T-helper 2 cell treated with Interferon-gamma antibody and Interleukin-4, amounts not matched to agents 5 μg/mL and 100 μg/mL, for 36 hours (primary cell): ENCODE measurements around the gene CCL20.

Experiments used
- DNase-seq: peaks from one replicate; pipeline ENCODE4 v3.0.0; 2021; ENCODE audit warnings: low spot score
- H3K27ac Mint-ChIP-seq: one replicate; pipeline ENCODE4 v1.8.0; 2021; ENCODE audit warnings: mild to moderate bottlenecking, mixed read lengths
- H3K27me3 Mint-ChIP-seq: one replicate; pipeline ENCODE4 v1.8.0; 2021; ENCODE audit warnings: low read depth, mixed read lengths
- H3K36me3 Mint-ChIP-seq: one replicate; pipeline ENCODE4 v1.8.0; 2021; ENCODE audit warnings: low read depth, mixed read lengths
- H3K4me1 Mint-ChIP-seq: one replicate; pipeline ENCODE4 v1.8.0; 2021; ENCODE audit warnings: low read depth, mixed read lengths
- H3K4me3 Mint-ChIP-seq: one replicate; pipeline ENCODE4 v1.8.0; 2022; ENCODE audit warnings: mild to moderate bottlenecking, moderate library complexity, mixed read lengths
- H3K9me3 Mint-ChIP-seq: one replicate; pipeline ENCODE4 v1.8.0; 2021; ENCODE audit warnings: mixed read lengths

Gene CCL20

GRCh38 chr2:227816507-227817294 lies 3.1 kb downstream of the CCL20 start:
- Mint-ChIP-seq H3K4me3 (no peak overlapping the region), H3K4me1 (peaks cover 6% of the 10 kb centered on the region), H3K9me3 (no peaks in the 10 kb centered on the region), H3K27ac (no peak overlapping the region), H3K27me3 (no peaks in the 10 kb centered on the region), H3K36me3 (no peaks in the 10 kb centered on the region)
- DNase-seq, result no peak

GRCh38 chr2:227817336-227817735 lies 3.7 kb downstream of the CCL20 start:
- Mint-ChIP-seq H3K4me3 (no peak overlapping the region), H3K27ac (no peak overlapping the region), H3K36me3 (no peaks in the 10 kb centered on the region), H3K9me3 (no peaks in the 10 kb centered on the region), H3K4me1 (peaks cover 6% of the 10 kb centered on the region), H3K27me3 (no peaks in the 10 kb centered on the region)
- no peak for DNase-seq

GRCh38 chr2:227817850-227818674 lies 4.4 kb downstream of the CCL20 start:
- Mint-ChIP-seq H3K27ac (no peak overlapping the region), H3K4me1 (peaks cover 6% of the 10 kb centered on the region), H3K9me3 (no peaks in the 10 kb centered on the region), H3K36me3 (no peaks in the 10 kb centered on the region), H3K4me3 (no peak overlapping the region), H3K27me3 (no peaks in the 10 kb centered on the region)
- peak; percentile 69 for DNase-seq

DNA sequence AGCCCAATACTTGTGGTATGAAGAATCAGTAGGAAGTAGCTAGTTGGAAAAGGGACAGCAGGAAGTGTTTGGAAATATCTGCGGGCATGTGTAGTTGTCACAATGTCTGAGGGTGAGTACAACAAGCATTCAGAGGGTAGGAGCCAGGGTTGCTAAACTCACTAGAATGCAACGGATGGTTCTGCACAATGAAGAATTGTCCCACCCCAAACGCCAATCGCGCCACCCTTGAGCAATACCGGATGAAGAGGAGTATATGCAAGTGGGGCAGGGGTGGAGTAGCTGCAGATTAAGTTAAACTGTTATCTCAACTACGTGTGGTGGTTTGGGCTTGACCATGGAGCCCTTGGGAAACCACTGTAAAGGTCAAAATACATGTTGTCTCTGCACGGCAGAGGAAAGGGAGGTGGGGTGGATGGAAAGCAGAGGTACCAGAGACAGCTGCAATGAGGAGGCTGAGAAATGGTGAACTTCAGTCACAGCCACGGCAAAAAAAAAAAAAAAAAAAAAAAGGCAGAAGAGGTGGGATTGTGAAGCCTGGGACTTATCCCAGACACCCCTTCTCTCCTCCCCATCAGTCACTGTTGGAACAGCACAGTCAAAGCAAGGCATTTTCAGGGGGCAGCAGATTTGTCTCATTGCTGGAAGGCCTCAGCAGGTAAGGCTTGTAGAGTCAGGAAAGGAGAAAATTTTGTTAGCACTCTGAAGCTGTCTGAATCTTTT lies 5.2 kb downstream of the CCL20 start:
- H3K27me3 Mint-ChIP-seq, result no peaks in the 10 kb centered on the region
- H3K4me3 Mint-ChIP-seq, result no peak overlapping the region
- H3K27ac Mint-ChIP-seq, result no peak overlapping the region
- H3K9me3 Mint-ChIP-seq, result no peaks in the 10 kb centered on the region
- no peak for DNase-seq
- H3K36me3 Mint-ChIP-seq, result no peaks in the 10 kb centered on the region
- peaks cover 6% of the 10 kb centered on the region for H3K4me1 Mint-ChIP-seq

DNA sequence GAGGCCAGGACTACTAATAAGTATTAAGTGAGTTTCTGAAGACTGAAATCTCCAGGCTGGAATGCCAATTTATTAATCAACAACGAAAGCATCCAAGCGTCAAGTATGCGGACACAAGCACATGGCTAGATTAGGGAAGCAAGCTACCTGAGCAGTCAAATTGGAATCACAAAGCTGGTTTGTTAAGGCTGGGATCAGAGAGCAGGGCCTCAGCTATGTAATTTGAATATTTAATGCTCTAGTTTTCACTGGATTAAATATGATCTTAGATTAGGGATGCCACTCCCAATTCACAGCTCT lies 5.7 kb downstream of the CCL20 start:
- Mint-ChIP-seq H3K27me3 (no peaks in the 10 kb centered on the region), H3K36me3 (no peaks in the 10 kb centered on the region), H3K4me3 (no peak overlapping the region), H3K4me1 (peaks cover 6% of the 10 kb centered on the region), H3K27ac (no peak overlapping the region), H3K9me3 (no peaks in the 10 kb centered on the region)
- no peak for DNase-seq

GRCh38 chr2:227821043-227821942 lies 7.7 kb downstream of the CCL20 start:
- Mint-ChIP-seq H3K36me3 (no peaks in the 10 kb centered on the region), H3K27ac (no peak overlapping the region), H3K27me3 (no peaks in the 10 kb centered on the region), H3K9me3 (no peaks in the 10 kb centered on the region), H3K4me3 (no peak overlapping the region), H3K4me1 (peaks cover 6% of the 10 kb centered on the region)
- no peak for DNase-seq

GRCh38 chr2:227822416-227823003 lies 8.9 kb downstream of the CCL20 start:
- Mint-ChIP-seq H3K36me3 (no peaks in the 10 kb centered on the region), H3K4me1 (peaks cover 6% of the 10 kb centered on the region), H3K27me3 (no peaks in the 10 kb centered on the region), H3K27ac (no peak overlapping the region), H3K9me3 (no peaks in the 10 kb centered on the region), H3K4me3 (no peak overlapping the region)
- DNase-seq, result no peak

GRCh38 chr2:227823922-227824321 lies 10.3 kb downstream of the CCL20 start:
- Mint-ChIP-seq H3K4me3 (no peak overlapping the region), H3K9me3 (no peaks in the 10 kb centered on the region)

GRCh38 chr2:227824711-227825110 lies 11.1 kb downstream of the CCL20 start:
- Mint-ChIP-seq H3K4me1 (no peaks in the 10 kb centered on the region), H3K4me3 (no peak overlapping the region), H3K27ac (no peak overlapping the region), H3K27me3 (no peaks in the 10 kb centered on the region), H3K9me3 (no peaks in the 10 kb centered on the region), H3K36me3 (no peaks in the 10 kb centered on the region)
- no peak for DNase-seq

More at GRCh38 chr2:227823922-227824321, 10.3 kb downstream of the CCL20 start:
- Mint-ChIP-seq H3K36me3 (no peaks in the 10 kb centered on the region), H3K27me3 (no peaks in the 10 kb centered on the region), H3K4me1 (no peaks in the 10 kb centered on the region), H3K27ac (no peak overlapping the region)
- no peak for DNase-seq

DNA sequence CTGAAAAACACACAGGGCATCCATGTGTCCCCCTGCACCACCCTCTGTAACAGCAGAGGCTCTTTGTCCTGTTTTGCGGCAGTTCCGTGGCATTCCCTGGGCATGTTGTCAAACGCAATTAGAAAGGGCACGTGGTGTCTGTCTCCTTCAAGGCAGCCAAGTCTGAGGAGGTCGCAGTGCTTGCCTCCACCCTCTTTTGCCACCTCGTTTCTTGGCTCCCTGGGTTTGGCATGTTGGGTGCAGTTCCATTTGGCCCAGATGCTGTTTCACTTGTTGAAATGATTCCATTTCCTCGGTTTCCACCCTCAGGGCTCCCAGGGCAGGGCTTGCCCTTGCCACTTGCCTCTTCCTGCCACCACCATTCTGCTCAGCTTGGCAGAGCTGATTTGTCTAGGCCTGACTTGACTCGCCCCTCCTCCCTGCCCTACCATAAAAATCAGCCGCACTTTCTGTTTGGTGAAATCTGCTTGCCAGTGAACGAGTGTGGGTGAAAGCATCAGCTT lies 12.4 kb downstream of the CCL20 start:
- no peak for DNase-seq
- Mint-ChIP-seq H3K4me3 (no peak overlapping the region), H3K27me3 (no peaks in the 10 kb centered on the region), H3K4me1 (no peaks in the 10 kb centered on the region), H3K36me3 (no peaks in the 10 kb centered on the region), H3K27ac (no peak overlapping the region), H3K9me3 (no peaks in the 10 kb centered on the region)

- H3K4me1 Mint-ChIP-seq, result no peaks in the 10 kb centered on the region
- no peaks in the 10 kb centered on the region for H3K27me3 Mint-ChIP-seq
- no peak overlapping the region for H3K27ac Mint-ChIP-seq
- no peaks in the 10 kb centered on the region for H3K36me3 Mint-ChIP-seq
- no peak overlapping the region for H3K4me3 Mint-ChIP-seq
- no peak for DNase-seq
- H3K9me3 Mint-ChIP-seq, result no peaks in the 10 kb centered on the region
Measured at GRCh38 chr2:227826563-227826962, 12.9 kb downstream of the CCL20 start.

DNA sequence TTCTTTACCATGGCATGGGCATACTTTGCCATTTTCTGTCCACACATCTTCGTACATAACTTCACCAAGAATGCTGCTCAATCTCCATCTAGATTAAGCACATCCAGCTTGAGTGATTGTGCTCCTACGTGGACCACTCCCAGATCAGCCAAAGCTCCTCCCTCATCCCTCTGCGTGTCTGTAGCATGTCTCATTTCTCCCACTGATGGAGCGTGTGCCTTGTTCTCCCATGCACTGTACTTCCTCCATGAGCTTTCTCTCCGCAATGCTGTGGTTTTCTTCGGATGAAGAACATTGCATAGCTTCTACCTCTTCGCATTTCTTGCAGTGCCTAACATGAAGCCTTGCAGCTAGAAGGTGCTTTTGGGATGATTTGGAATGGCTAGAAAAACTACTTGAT lies 13.5 kb downstream of the CCL20 start:
- Mint-ChIP-seq H3K27ac (no peak overlapping the region), H3K36me3 (no peaks in the 10 kb centered on the region), H3K9me3 (no peaks in the 10 kb centered on the region), H3K4me3 (no peak overlapping the region), H3K27me3 (no peaks in the 10 kb centered on the region), H3K4me1 (no peaks in the 10 kb centered on the region)
- no peak for DNase-seq

GRCh38 chr2:227828477-227828912 lies 14.9 kb downstream of the CCL20 start:
- Mint-ChIP-seq H3K27ac (no peak overlapping the region), H3K36me3 (no peaks in the 10 kb centered on the region), H3K4me1 (no peaks in the 10 kb centered on the region), H3K4me3 (no peak overlapping the region), H3K27me3 (no peaks in the 10 kb centered on the region), H3K9me3 (no peaks in the 10 kb centered on the region)
- DNase-seq, result no peak
